ENCODE results near the gene HPCAL1. TPM values are rescaled to one million over a fixed set of nuclear protein-coding genes. Genes with fewer than 3 reads are reported as not detected.

Gene HPCAL1
- polyA plus RNA-seq, 3 donors = 82.1 to 99.5 (median 98.0) TPM

DNA sequence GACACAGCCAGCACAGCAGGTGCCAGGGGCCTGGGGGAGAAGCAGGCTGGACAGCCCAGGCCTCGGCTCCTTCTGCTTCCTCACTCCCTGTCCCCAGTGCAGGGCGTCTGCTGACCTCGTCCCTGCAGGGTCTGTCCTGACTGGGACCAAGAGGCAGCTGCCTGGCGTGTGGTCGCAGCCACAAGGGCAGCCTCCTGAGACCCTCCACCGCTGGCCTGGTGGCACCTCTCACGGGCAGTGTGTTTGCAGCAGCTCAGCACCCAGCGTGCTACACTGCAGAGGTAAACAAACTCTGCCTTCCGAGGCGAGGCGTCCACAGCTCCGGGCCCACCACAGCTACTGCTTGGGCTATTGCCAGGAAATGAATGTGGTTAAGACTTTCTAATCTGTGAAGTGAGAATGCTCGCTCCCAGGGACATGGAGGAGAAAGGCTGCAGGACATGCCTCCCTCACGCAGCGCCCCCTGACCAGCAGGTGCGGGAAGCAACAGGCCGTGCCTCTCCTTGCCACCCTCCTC is 46.1 kb upstream of the HPCAL1 start:
- H3K4me3 ChIP-seq (replicated peaks in 1 of 3; ENCODE audit: low read depth in 2 of 3, low read length in 3 of 3) = no peak overlapping the region
- H3K4me1 ChIP-seq (ENCODE audit: control insufficient read depth in 1 of 2, insufficient read depth in 2 of 2, low read length in 2 of 2) = peaks cover 13 to 24% of the 10 kb centered on the region in 2 donors
- H2AFZ ChIP-seq (ENCODE audit: insufficient read depth, low read depth, low read length, poor library complexity, severe bottlenecking) = no peak overlapping the region
- peaks cover 0 to 2% of the 10 kb centered on the region in 2 donors for H3K27me3 ChIP-seq (ENCODE audit: control insufficient read depth in 2 of 2, insufficient read depth in 2 of 2, low read length in 2 of 2)
- no peaks in the 10 kb centered on the region for H3K9me3 ChIP-seq (replicated peaks in 1 of 2; ENCODE audit: control insufficient read depth in 1 of 2, insufficient read depth in 1 of 2, low read length in 2 of 2)
- no peak for DNase-seq
- no peak overlapping the region for H3K4me2 ChIP-seq (replicated peaks; ENCODE audit: extremely low read depth, low read length, poor library complexity, severe bottlenecking)
- no peak overlapping the region for H3K9ac ChIP-seq (ENCODE audit: insufficient read depth, low read length, poor library complexity, severe bottlenecking)
- Mint-ChIP-seq H3K4me3 (no peak overlapping the region), H3K36me3 (no peaks in the 10 kb centered on the region), H3K4me1 (peaks cover 9% of the 10 kb centered on the region), H3K9me3 (peaks cover 0 to 3% (median under 1%) of the 10 kb centered on the region in 7 donors), H3K27me3 (ENCODE audit: low read depth in 3 of 3) (peaks cover 23 to 41% (median 26%) of the 10 kb centered on the region in 3 donors), H3K27ac (no peak overlapping the region)
- TF ChIP-seq, protein P1, sequence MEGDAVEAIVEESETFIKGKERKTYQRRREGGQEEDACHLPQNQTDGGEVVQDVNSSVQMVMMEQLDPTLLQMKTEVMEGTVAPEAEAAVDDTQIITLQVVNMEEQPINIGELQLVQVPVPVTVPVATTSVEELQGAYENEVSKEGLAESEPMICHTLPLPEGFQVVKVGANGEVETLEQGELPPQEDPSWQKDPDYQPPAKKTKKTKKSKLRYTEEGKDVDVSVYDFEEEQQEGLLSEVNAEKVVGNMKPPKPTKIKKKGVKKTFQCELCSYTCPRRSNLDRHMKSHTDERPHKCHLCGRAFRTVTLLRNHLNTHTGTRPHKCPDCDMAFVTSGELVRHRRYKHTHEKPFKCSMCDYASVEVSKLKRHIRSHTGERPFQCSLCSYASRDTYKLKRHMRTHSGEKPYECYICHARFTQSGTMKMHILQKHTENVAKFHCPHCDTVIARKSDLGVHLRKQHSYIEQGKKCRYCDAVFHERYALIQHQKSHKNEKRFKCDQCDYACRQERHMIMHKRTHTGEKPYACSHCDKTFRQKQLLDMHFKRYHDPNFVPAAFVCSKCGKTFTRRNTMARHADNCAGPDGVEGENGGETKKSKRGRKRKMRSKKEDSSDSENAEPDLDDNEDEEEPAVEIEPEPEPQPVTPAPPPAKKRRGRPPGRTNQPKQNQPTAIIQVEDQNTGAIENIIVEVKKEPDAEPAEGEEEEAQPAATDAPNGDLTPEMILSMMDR (IDR thresholded peaks at IDR 0.05) = no peak
- 53% methylated on average over 12 of the region's 17 CpGs for WGBS (ENCODE audit: insufficient coverage)
- intact Hi-C loops (cut with micrococcal nuclease) = no loop called here
- no peaks in the 10 kb centered on the region for H3K79me2 ChIP-seq (ENCODE audit: insufficient read depth, low read length)
- no peaks in the 10 kb centered on the region for H4K20me1 ChIP-seq (ENCODE audit: insufficient read depth, low read length)
- no peak overlapping the region for H3K27ac ChIP-seq (ENCODE audit: low read depth in 1 of 2, low read length in 2 of 2)
- H3K36me3 ChIP-seq (replicated peaks in 1 of 2; ENCODE audit: control insufficient read depth in 1 of 2, insufficient read depth in 2 of 2, low read length in 2 of 2) = no peaks in the 10 kb centered on the region

DNA sequence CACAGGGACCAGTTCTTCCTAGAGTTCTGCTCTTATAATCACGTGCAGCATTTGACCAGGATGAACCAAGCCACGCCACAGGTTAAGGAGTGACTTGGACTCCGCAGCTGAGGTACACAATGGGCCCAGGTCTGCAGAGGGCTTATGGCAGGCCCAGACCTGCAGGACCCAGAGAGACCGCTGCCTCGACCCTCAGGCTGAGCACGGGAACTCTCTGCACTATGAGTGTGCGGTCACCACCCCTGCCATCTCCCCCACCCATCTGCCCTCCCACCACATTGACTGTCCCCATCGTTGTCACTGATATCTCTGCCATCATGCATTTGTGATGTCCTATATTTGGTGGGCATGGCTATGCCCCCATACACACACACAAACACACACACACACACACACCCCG is 45.7 kb upstream of the HPCAL1 start:
- Mint-ChIP-seq H3K36me3 (no peaks in the 10 kb centered on the region), H3K27me3 (ENCODE audit: low read depth in 3 of 3) (peaks cover 21 to 42% (median 28%) of the 10 kb centered on the region in 3 donors), H3K27ac (peak overlapping the region in 1 of 7 donors; percentile 31), H3K4me3 (no peak overlapping the region), H3K4me1 (peaks cover 9% of the 10 kb centered on the region), H3K9me3 (peaks cover 0 to 1% (median 0%) of the 10 kb centered on the region in 7 donors)
- H3K9ac ChIP-seq (ENCODE audit: insufficient read depth, low read length, poor library complexity, severe bottlenecking) = no peak overlapping the region
- intact Hi-C loops (cut with micrococcal nuclease) = no loop called here
- H3K27me3 ChIP-seq (ENCODE audit: control insufficient read depth in 2 of 2, insufficient read depth in 2 of 2, low read length in 2 of 2) = peaks cover 0 to 2% of the 10 kb centered on the region in 2 donors
- TF ChIP-seq, protein P1 (IDR thresholded peaks at IDR 0.05) = no peak
- H3K9me3 ChIP-seq (replicated peaks in 1 of 2; ENCODE audit: control insufficient read depth in 1 of 2, insufficient read depth in 1 of 2, low read length in 2 of 2) = no peaks in the 10 kb centered on the region
- no peak overlapping the region for H3K4me3 ChIP-seq (replicated peaks in 1 of 3; ENCODE audit: low read depth in 2 of 3, low read length in 3 of 3)
- H4K20me1 ChIP-seq (ENCODE audit: insufficient read depth, low read length) = no peaks in the 10 kb centered on the region
- H2AFZ ChIP-seq (ENCODE audit: insufficient read depth, low read depth, low read length, poor library complexity, severe bottlenecking) = no peak overlapping the region
- H3K4me2 ChIP-seq (replicated peaks; ENCODE audit: extremely low read depth, low read length, poor library complexity, severe bottlenecking) = no peak overlapping the region
- no peaks in the 10 kb centered on the region for H3K79me2 ChIP-seq (ENCODE audit: insufficient read depth, low read length)
- H3K27ac ChIP-seq (ENCODE audit: low read depth in 1 of 2, low read length in 2 of 2) = no peak overlapping the region
- H3K36me3 ChIP-seq (replicated peaks in 1 of 2; ENCODE audit: control insufficient read depth in 1 of 2, insufficient read depth in 2 of 2, low read length in 2 of 2) = no peaks in the 10 kb centered on the region
- WGBS (ENCODE audit: insufficient coverage) = over 99% methylated on average over 7 of the region's 9 CpGs
- peaks cover 13 to 24% of the 10 kb centered on the region in 2 donors for H3K4me1 ChIP-seq (ENCODE audit: control insufficient read depth in 1 of 2, insufficient read depth in 2 of 2, low read length in 2 of 2)
- DNase-seq = no peak
